ENCODE measurements around the gene KRTAP5-8.
"Not testable (repeated sequence)": the region's sequence is repeated elsewhere in the genome, so short reads cannot be mapped to it uniquely, and the experiment has no call there.

KRTAP5-8 gene

DNA sequence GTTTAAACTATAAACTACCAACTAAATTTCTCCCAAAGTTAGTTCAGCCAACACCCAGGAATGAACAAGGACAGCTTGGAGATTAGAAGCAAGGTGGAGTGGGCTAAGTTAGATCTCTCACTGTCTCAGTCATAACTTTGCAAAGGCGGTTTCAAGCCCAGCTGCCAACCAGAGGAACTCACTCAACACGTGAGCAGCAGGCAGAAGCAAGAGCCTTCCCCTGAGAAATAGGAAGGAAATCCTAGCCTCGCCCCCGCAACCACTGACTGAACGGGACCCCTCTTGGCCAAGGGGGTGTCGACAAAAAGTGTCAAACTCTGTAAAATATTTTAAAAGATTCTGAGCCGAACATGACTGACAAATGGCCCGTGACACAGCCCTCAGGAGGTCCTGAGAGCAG is 6.0 kb downstream of the KRTAP5-8 start:
- DNase-seq (ENCODE audit: low read depth) = no peak

DNA sequence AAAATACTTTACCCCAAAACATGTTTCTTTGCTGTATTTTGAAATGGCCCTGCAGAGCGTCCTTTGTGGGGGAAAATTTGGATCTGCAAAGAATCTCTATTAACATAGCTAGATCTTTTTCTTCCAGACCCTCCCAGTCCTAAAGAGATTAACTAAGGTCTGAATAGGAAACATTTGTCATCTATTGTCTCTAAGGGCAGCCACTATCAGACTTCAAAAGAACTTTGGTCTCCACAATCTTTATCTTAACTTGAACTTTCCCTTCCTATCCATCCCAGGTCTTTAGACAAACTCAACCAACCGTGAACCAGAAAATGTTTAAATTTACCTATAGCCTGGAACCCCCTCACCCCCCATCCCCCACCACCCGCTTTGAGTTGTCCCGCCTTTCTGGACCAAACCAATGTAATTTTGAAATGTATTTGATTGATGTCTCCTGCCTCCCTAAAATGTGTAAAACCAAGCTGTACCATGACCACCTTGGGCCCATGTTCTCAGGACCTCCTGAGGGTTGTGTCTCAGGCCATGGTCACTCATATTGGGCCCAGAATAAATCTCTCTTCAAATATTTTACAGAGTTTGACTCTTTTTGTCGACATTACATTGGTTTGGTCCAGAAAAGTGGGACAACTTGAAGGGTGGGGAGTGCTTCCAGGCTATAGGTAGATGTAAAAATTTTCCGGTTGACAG is 6.8 kb downstream of the KRTAP5-8 start:
- DNase-seq (ENCODE audit: low read depth) = no peak

DNA sequence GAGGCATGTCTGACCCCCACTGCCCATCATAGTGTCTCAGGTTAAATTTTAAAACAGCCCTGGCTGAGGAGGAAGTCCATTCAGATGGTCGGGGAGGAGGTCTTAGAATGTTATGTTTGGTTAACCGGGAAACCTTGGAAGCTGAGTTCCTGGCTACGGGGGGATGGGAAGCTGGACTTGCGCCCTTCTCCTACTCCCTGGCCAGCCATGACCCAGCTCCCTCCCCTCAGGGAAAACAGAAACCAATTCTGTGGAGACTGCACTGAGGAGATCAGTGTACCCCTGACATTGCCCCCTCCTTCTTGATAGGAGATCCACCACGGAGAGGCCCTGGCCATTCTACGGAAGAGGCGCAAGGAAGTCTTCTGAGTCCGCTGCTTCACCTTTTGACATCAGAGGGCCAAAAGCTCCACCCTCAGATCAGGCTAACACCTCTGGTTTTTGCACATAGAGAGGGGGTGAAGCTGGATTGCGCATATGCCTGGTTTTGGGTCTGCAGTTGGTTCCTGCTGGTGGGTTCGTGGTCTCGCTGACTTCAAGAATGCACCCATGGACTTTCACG is 7.7 kb downstream of the KRTAP5-8 start:
- no peak for DNase-seq (ENCODE audit: low read depth)

DNA sequence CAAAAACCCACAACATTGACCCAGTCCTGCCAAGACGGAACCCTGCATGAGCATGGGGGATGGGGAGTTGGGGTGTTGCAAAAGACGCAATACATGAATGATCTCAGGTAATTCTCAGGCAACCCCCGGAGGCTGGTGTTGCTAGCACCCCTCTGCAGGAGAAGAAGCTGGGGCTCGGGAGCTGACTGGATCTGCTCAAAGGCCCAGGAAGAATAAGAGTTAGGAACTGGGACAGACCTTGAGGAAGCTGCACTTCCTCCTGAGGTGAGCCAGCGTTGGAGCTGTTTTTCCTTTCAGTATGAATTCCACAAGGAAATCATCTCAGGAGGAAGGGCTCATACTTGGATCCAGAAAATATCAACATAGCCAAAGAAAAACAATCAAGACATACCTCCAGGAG is 10.3 kb downstream of the KRTAP5-8 start, which contains the start of gene KRTAP5-9:
TSS of gene KRTAP5-9 (plus strand) at position 301 of the 400 bp plus-strand sequence. CDS start 238 bp downstream, outside the sequence.
- DNase-seq (ENCODE audit: low read depth) = no peak

DNA sequence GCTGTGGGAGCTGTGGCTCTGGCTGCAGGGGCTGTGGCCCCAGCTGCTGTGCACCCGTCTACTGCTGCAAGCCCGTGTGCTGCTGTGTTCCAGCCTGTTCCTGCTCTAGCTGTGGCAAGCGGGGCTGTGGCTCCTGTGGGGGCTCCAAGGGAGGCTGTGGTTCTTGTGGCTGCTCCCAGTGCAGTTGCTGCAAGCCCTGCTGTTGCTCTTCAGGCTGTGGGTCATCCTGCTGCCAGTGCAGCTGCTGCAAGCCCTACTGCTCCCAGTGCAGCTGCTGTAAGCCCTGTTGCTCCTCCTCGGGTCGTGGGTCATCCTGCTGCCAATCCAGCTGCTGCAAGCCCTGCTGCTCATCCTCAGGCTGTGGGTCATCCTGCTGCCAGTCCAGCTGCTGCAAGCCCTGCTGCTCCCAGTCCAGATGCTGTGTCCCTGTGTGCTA is 10.9 kb downstream of the KRTAP5-8 start:
- DNase-seq (ENCODE audit: low read depth) = no peak

DNA sequence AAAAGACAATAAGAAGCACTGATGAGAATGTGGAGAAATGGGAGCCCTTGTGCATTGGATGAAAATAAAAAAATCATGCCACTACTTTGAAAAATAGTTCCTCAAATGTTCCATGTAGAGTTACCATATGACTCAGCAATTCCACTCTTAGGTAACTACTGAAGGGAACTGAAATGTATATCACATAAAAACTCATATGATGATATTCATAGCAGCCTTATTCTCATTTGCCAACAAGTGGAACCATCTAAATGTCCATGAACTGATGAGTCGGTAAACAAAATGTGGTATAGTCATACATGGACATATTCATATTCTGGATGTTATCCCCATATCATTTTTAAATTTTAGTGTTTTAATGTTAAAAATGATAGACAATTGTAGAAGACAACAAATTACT is 13.9 kb downstream of the KRTAP5-8 start:
- no peak for DNase-seq (ENCODE audit: low read depth)

DNA sequence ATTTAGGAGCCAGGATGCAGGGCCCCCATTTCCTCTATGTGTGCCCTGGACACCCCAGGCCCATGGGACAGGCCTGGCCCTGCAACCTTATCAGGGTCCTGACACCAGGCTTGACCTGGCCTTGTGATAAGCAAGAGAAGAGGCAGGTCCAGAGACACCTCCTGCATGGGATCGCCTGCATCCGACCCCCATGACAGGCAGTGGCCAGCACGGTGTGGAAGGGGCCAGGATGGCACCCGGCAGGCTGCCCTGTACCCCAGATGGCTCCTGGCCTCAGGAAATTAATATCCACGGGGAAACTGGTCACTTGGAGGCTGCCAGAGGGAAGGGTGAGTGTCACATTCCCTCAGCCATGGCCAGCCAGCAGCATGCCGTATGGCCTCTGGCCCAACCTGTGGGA is 17.2 kb downstream of the KRTAP5-8 start:
- no peak for DNase-seq (ENCODE audit: low read depth)

DNA sequence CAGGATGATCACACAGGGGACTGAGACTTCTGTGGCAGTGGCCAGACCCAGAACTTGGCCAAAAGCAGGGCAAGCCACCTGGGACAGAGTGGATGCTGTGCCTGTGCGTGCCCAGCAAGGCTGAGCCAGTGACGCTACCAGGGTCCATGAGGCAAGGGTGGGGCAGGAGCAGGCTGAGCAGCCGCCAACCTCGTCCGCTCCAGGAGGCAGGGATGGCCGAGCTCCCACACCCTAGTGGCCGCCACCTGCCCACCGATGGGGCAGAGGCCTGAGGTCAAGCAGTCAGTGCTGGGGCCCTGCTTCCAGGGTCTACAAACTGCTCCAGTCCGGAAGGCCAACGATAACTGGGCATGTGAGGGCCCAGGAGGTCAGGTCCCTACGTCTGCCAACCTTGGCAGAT is 17.7 kb downstream of the KRTAP5-8 start:
- no peak for DNase-seq (ENCODE audit: low read depth)

DNA sequence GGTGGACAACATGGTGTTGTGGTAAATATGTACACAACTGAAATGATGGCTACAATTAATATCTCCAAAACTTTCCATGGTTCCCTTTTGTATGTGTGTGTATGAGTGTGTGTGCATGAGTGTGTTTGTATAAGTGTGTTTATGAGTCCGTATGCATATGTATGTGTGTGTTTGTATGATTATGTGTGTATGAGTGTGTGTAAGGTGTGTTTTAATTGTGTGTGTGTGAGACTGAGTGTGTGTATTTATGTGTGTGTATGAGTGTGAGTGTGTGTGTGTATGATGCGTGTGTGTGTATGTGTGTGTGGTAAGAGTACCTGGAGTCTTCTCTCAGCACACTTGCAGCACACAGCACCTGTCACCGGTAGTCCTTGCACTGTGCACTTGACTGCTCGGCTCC is 18.2 kb downstream of the KRTAP5-8 start:
- no peak for DNase-seq (ENCODE audit: low read depth)

DNA sequence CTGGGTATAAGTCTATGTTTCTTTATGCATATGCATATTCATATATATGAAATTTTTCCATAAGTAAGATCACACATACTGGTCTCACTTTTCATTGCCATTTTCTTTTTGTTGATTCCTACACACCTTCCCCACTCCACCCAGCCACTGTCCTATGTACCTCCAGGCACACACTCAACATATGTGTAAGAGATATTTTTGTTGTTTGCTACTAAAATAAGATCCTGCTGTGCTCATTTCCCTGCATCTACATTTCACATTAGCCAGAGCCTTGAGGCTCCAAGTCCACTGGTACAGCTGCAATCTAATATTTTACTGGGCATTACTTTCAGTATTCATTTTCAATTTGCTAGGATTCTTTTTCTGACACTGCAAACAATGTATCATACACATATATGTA is 19.4 kb downstream of the KRTAP5-8 start:
- DNase-seq (ENCODE audit: low read depth) = no peak

DNA sequence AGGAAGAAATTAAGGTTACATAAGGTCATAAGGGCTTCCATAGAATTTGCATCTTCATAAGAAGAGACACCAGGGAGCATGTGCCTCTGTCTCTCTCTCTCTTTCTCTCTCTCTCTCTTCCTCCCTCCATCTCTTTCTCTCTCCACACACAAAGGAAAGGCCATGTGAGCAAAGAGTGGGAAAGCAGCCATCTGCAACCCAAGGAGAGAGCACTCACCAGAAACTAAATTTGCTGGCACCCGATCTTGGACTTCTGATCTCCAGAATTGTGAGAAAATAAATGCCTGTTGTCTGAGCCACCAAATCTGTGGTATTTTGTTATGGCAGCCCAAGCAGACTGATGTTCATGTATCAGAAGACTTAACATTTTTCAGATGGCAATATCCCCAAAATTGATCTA is 21.2 kb downstream of the KRTAP5-8 start:
- no peak for DNase-seq (ENCODE audit: low read depth)

DNA sequence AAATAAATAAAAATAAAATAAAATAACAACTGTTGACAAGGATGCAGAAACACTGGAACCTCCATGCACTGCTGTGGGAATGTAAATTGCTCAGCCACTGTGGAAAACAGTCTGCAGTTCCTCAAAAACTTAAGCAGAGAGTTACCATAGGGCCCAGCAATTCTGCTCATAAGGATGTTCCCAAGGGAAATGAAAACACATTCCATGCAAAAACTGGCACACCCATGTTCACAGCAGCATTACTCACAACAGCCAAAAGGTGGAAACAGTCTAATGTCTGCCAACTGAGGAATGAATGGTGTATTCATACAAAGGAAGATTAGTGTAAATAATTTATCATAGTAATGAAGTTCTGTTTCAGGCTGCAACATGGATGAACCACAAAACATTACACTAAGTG is 24.3 kb downstream of the KRTAP5-8 start:
- no peak for DNase-seq (ENCODE audit: low read depth)

DNA sequence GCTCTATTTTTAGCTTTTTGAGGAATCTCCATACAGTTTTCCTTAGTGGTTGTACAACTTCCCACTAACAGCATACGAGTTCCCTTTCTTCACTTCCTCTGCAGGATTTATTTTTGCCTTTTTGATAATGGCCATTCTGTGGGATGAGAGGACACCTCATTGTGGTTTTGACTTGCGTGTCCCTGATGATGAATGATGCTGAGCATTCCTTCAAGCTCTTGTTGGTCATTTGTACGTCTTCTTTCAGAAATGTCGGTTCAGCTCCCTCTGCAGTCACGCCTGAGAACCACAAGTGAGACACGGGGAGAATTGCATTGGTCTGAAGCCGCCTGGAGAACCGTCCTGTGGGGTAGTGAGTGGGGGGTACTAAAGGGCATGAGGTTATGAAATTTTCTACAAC is 25.6 kb downstream of the KRTAP5-8 start:
- no peak for DNase-seq (ENCODE audit: low read depth)

DNA sequence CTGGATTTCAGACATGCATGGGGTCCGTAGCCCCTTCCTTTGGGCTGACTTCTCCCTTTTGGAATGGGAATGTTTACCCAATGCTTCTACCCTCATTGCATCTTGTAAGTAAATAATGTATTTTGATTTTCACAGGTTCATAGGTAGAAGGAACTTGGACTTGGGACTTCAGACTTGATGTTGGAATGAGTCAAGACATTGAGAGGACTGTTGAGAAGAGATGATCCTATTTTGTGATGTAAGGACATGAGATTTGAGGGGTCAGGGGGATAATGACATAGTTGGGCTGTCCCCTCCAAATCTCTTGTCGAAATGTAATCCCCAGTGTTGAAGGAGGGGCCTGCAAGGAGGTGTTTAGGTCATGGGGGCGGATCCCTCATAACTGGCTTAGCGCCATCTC is 26.6 kb downstream of the KRTAP5-8 start:
- DNase-seq (ENCODE audit: low read depth) = no peak

DNA sequence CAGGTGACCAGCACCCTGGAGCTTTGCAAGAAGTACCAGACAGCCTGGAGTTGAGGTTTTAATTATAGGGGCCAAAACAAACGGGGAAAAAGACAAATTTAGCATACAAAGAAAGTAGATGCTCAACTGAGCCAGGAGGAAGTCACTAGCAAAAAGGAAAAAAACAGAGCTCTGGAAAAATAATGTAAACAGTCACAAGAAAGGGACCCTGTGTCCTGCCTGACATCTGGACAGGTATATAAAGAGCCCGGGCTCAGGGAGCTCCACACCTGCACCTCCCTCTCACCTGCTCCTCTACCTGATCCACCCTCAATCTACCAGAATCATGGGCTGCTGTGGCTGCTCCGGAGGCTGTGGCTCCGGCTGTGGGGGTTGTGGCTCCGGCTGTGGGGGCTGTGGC is 27.4 kb downstream of the KRTAP5-8 start, which contains the start of gene KRTAP5-10:
TSS of gene KRTAP5-10 (plus strand) at position 301 of the 400 bp plus-strand sequence. CDS start at position 326, 25 bp downstream.
- no peak for DNase-seq (ENCODE audit: low read depth)

DNA sequence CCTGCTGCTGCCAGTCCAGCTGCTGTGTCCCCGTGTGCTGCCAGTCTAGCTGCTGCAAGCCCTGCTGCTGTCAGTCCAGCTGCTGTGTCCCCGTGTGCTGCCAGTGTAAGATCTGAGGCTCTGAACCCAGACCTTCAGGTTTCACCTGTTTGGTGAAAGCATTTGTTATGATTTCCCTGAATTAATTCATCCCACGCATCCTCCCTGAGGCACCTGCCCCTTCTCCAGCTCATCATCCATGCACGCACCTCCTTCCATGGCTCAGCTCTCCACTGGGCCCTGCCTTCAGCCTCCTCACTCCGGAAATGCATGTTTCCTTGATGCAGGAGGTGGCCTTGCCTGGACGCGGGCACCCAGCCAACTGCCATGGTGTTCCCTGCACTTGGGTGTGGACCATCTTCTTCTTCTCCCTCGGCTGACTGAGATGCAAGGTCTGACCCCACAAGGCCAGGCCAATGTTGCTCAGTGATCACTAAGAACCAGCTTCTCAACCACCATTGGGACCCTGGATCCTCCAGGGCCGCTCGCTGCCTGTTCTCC is 28.3 kb downstream of the KRTAP5-8 start:
- no peak for DNase-seq (ENCODE audit: low read depth)

DNA sequence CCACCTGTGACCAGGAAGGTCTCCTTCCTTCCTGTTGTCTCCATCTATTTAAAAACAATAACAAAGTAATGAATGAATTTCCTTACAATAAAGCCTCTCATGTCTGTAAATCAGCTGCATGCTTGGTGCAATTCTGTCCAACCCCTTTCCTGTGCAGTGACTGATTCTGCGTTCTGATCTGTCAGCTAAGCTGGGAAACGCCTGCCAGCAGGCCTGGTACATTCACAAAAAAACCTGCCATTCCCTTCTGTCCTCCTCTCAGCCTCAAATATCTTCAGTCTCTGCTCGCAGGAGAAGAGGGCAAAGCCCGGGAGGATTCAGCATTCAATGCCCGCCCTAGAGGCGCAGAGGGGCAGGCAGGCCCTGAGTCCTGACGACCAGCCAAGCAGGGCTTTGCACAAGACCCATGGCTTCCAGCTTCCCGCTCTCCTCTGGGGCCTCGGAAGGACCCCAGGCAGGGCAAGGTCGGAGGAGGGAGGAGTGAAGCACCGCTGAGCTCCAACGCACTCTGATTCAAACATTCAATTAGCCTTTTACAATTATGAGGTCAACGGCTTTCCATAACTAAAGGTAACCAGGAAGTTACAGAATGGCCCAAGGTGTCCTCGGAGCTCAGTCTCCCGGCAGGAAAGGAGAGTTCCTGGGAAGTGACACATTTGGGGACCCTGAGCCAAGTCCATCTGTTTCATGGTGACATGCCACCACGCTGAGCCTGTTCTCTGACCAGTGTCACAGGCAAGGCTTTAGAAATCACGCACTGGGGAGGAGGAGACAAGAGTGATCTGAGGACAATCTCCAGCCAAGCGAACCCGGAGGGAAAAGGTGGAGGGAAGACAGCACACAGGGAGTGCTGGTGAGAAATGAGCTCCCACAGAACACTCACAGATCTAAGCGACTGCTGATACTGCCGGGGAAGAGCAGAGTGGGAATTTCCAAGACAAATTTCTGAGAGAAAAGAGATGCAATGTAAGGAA is 29.1 kb downstream of the KRTAP5-8 start:
- not testable (repeated sequence) for DNase-seq (ENCODE audit: low read depth)

DNA sequence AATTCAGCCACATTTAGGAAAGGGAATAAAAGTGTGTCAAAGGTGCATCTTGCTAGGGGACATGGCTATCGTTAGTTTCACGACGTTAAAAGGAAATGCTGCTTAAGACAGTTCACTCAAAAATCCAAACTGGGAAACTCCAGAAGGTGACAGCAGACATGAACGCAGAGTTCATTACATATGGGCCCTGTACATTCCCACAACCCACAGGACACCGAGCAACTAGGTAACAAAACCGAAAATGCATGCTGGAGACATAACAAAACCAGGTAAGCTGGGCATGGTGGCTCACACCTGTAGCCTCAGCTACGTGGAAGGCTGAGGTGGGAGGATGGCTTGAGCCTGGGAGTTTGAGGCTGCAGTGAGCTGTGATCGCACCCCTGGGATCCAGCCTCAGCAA is 29.8 kb downstream of the KRTAP5-8 start:
- not testable (repeated sequence) for DNase-seq (ENCODE audit: low read depth)

DNA sequence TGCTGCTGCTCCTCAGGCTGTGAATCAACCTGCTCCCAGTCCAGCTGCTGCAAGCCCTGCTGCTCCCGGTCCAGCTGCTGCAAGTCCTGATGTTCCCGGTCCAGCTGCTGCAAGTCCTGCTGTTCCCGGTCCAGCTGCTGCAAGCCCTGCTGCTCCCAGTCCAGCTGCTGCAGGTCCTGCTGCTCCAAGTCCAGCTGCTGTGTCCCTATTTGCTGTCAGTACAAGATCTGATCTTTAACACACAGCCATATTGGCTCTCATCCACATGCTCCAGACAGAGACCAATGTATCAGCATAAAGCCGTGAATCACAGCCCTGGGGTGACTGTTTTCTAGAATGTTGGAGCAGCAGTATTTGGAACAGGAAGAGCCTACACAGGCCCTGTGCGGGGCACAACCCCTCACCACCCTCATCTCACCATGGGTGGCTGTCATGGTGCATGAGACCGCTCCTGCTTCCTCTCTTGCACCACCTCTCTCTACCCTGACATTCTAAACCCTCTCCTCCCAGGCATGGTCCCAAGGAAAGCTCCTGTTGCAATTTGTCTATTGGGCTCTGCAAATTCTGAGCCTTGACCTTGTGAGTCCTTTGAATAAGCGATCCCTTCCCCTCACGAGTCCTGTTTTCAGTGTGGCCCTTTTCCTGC is 31.0 kb downstream of the KRTAP5-8 start:
- DNase-seq (ENCODE audit: low read depth) = no peak

DNA sequence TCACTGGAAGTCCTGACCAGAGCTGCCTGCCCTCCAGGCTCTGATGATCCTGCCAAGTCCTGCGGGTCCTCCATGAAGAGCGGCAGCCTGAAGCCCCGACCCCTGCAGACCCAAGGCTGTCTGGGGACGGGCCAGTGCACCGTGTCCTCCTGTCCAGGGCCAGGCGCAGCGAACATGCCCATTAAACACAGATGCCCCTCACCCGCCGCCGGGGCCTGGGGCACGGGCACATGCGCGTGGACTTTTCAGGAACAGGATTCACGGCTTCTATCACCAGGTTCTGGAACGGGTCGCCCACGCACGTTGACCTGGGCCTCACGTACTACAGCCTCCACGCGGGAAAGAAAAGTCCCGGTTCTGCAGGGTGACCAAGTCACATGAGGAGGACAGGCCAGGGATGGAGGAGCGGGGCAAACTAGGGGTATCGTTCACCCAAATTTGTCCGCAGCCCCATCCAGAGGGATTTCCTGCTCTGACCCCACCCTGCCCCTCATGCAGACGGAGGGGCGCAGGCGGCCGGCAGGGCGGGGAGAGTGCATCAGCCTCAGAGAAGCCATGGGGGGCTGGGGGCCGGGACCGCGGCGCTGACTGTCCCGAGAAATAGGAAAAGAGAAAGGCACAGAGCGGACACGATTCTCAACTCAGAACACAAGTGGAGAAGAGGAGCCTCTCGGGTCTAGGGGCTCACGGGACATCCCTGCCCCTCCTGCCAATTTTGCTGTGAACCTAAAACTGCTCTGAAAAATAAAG is 33.5 kb downstream of the KRTAP5-8 start:
- DNase-seq (ENCODE audit: low read depth) = not testable (repeated sequence)

DNA sequence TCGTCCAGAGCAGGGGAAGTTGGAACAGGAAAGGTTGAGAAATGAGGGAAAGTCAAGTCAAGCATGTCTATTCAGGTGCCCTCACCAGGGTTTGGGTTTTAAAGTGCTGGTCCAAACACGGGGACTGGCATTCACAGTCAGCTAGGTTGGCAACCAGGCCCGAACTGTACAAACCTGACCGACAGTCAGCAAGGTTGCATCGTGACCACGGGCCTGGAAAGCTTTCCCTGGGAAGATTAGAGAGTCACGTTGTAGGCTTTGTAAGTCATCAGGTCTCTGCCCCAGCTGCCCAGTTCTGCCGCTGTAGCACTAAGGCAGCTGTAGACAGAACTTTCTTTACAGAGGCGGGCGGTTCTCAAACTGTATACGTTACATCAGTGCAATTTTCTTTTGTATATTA is 35.0 kb downstream of the KRTAP5-8 start:
- DNase-seq (ENCODE audit: low read depth) = no peak
